ENCODE measurements around the gene TMED1. TPM values are rescaled to one million over a fixed set of nuclear protein-coding genes. Genes with fewer than 3 reads are reported as not detected.
"Not testable (repeated sequence)": the region's sequence is repeated elsewhere in the genome, so short reads cannot be mapped to it uniquely, and the experiment has no call there.

The TMED1 gene
- total RNA-seq, 3 donors from 2014 or later = 12.8 to 24.7 (median 15.3) TPM

DNA sequence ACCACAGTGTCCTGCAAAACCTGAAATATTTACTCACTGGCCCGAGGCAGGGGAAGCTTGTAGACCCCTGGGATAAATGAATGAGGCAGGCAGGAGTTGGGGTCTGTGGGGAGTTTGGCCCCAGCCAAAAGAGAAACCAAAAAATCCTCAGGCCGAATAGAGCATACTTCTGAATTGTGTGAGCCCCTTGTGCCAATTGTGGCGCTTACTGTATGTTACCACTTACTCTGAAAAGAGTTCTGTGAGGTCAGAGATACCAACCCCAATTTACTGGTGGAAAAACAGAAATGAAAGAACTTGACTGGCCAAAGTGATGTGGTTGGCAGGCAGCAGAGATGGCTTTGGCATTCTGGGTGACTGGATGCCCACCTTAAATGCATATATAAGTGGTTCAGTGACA is 42.2 kb upstream of the TMED1 start:
- DNase-seq (no peak), ATAC-seq (no peak)
- TF ChIP-seq, protein P1, sequence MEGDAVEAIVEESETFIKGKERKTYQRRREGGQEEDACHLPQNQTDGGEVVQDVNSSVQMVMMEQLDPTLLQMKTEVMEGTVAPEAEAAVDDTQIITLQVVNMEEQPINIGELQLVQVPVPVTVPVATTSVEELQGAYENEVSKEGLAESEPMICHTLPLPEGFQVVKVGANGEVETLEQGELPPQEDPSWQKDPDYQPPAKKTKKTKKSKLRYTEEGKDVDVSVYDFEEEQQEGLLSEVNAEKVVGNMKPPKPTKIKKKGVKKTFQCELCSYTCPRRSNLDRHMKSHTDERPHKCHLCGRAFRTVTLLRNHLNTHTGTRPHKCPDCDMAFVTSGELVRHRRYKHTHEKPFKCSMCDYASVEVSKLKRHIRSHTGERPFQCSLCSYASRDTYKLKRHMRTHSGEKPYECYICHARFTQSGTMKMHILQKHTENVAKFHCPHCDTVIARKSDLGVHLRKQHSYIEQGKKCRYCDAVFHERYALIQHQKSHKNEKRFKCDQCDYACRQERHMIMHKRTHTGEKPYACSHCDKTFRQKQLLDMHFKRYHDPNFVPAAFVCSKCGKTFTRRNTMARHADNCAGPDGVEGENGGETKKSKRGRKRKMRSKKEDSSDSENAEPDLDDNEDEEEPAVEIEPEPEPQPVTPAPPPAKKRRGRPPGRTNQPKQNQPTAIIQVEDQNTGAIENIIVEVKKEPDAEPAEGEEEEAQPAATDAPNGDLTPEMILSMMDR (IDR thresholded peaks at IDR 0.05) = no peak
- Histone ChIP-seq H3K36me3 (ENCODE audit: low read depth) (no peaks in the 10 kb centered on the region), H3K9me3 (no peaks in the 10 kb centered on the region), H3K4me3 (no peak overlapping the region), H3K4me1 (ENCODE audit: low read depth) (peaks cover 19% of the 10 kb centered on the region)
- intact Hi-C loops (cut with DNase I, micrococcal nuclease) = no loop called here

DNA sequence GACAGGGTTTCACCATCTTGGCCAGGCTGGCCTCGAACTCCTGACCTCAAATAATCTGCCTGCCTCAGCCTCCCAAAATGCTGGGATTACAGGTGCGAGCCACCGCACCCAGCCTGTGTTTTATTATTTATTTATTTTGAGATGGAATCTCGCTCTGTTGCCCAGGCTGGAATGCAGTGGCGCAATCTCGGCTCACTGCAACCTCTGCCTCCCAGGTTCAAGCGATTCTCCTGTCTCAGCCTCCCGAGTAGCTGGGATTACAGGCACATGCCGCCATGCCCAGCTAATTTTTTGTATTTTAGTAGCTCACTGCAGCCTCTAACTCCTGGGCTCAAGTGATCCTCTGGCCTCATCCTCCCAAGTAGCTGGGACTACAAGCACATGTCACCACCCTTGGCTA is 41.6 kb upstream of the TMED1 start:
- not testable (repeated sequence) for H3K36me3 ChIP-seq (ENCODE audit: low read depth)

DNA sequence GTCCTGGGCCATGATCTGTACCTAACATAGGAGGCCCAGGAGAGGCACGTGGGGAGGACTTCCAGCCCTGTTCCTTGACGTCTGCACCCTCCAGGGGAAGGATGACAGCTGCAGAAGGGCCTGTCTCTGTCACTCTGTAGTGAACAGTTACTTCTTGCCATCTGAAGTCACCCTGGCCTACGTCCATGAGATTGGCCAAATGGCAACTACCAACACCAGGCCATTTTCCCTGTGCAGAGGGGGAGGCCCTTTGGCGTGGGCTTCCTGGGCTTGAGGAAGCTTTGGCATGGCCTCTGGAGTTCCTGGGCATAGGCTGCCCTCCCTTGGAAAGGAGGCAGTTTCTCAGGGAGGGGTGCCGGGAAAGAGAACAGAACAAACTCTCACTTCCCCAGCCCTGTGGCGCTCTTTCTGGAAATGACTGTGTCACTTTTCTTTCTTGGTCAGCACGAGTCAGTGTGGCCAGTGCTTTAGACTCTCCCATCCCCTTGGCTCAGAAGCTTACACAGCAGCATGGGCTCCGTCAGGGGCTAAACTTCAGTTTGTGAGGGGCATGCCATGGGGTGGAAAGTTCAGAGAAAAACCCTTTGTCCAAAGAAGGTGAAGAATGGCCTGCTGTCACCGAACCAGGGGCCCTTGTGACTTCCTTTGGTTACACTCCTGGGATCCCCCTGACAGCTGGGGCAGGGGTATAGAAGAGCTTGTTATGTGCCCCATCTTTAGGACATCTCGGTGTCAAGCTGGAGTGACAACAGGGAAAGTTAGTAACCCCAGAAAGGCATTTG is 40.6 kb upstream of the TMED1 start:
- DNase-seq = no peak
- no peaks in the 10 kb centered on the region for H3K9me3 ChIP-seq
- peaks cover 22% of the 10 kb centered on the region for H3K4me1 ChIP-seq (ENCODE audit: low read depth)
- TF ChIP-seq, protein P1 (IDR thresholded peaks at IDR 0.05) = no peak
- no peak overlapping the region for H3K4me3 ChIP-seq
- intact Hi-C loops (cut with DNase I, micrococcal nuclease) = no loop called here
- H3K36me3 ChIP-seq (ENCODE audit: low read depth) = no peaks in the 10 kb centered on the region
- ATAC-seq = no peak

More for the DNA sequence above, 41.6 kb upstream of the TMED1 start:
- peaks cover 22% of the 10 kb centered on the region for H3K4me1 ChIP-seq (ENCODE audit: low read depth)
- DNase-seq; H3K9me3 ChIP-seq; intact Hi-C loops (cut with DNase I, micrococcal nuclease); H3K4me3 ChIP-seq; ATAC-seq: not testable (repeated sequence)

DNA sequence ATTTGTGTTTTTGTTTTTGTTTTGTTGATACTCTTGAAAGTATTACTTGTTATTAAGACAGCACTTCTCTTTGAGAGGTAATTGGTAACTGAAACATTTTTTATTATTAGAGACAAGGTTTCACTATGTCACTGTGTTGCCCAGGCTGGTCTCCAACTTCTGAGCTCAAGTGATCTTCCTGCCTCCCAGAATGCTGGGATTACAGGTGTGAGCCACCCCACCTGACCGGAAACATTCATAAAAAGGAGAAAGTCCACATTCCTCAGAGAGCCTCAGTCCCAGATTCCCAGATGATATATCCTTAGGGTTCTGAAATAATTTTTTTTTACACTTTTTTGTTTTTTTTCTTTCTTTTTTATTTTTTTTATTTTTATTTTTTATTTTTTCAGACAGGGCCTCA is 38.0 kb upstream of the TMED1 start:
- Histone ChIP-seq H3K36me3 (ENCODE audit: low read depth) (peaks cover 3% of the 10 kb centered on the region), H3K4me1 (ENCODE audit: low read depth) (peaks cover 25% of the 10 kb centered on the region), H3K4me3 (no peak overlapping the region), H3K9me3 (no peaks in the 10 kb centered on the region)
- DNase-seq (peak in 1 of 3 donors; percentile 59), ATAC-seq (no peak)
- TF ChIP-seq, protein P1 (IDR thresholded peaks at IDR 0.05) = no peak
- intact Hi-C loops (cut with DNase I, micrococcal nuclease) = no loop called here

DNA sequence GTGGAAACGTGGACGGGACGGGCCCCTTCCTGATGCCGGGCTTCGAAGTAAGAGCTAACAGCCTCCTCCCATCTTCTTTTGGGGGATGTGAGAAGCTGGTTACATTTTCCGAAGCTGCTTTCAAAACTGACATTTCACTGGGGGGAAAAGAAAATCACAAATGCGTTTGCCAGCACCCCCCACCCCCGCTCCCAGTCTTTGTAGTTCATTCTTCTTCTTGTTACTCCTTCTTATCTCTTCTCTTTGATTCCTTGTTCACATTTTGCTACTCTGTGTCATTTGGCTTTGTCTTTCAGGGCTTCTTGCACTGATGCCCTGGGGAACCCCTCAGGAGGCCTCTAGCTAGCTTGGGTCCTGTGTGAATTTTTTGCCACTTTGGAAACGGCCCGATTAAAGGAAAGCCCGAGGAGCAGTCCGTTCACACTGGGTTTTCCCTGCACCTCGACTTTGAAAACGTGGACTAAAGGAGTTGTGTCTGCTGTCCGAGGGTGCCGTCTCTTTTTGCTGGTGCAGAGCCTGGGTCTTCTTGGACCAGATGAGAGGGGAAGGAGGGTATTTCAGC is 36.6 kb upstream of the TMED1 start:
- Histone ChIP-seq H3K36me3 (ENCODE audit: low read depth) (peaks cover 3% of the 10 kb centered on the region), H3K4me3 (peak overlapping the region; percentile 83), H3K4me1 (ENCODE audit: low read depth) (peaks cover 19% of the 10 kb centered on the region), H3K9me3 (no peaks in the 10 kb centered on the region)
- TF ChIP-seq, protein P1 (IDR thresholded peaks at IDR 0.05) = no peak
- intact Hi-C loops (cut with DNase I, micrococcal nuclease) = no loop called here
- ATAC-seq (no peak), DNase-seq (no peak)

Measured in mucosa of descending colon (tissue), 3 donors.